22Rv1 (cell line): ENCODE data around the gene IGF2BP2.

Experiments
- CTCF ChIP-seq: fragments of 450-650 bp; IDR thresholded peaks from 2 replicates; pipeline ENCODE4 v1.5.1; 2017; ENCODE audit warnings: mild to moderate bottlenecking
- ZFX ChIP-seq: fragments of 450-650 bp; IDR thresholded peaks from 2 replicates; pipeline ENCODE4 v1.6.1; 2017; ENCODE audit warnings: antibody characterized with exemption, borderline replicate concordance

- TF ChIP-seq CTCF (no peak), ZFX (no peak)
Measured at GRCh38 chr3:185667574-185667973, 157.3 kb downstream of the IGF2BP2 start.
